OCI-LY7 (cell line): ENCODE results near the gene NGEF. TPM values are rescaled to one million over a fixed set of nuclear protein-coding genes. Genes with fewer than 3 reads are reported as not detected.

Experiments used
- BruUV-seq: library from RNA; stranded (reverse); fragments of 400-500 nt; replicated peaks from 2 replicates; lab custom pipeline; 2021; lab: Mats Ljungman, UMichigan
- CTCF ChIA-PET: fragments of 300-600 bp; sonication (Branson Sonifier 250); formaldehyde crosslinking; loops from one replicate; lab custom pipeline; 2022; ENCODE audit warnings: antibody characterized with exemption; ENCODE audit not compliant: unreplicated experiment; lab: Charles Lee
- POLR2A ChIA-PET: fragments of 300-600 bp; sonication (Branson Sonifier 250); formaldehyde crosslinking; loops from one replicate; lab custom pipeline; 2022; ENCODE audit warnings: antibody characterized with exemption; lab: Charles Lee
- DNase-seq: peaks from one replicate; pipeline ENCODE4 v3.0.0-alpha.2; 2015; ENCODE audit warnings: low spot score
- H2AFZ ChIP-seq: fragments of 200-600 bp; sonication (generic), shearing (Covaris generic); 2 replicates; pipeline ENCODE4 v1.6.1; 2014; ENCODE audit warnings: mild to moderate bottlenecking, antibody characterized with exemption, low read length, moderate library complexity
- H3K27ac ChIP-seq: fragments of 200-600 bp; sonication (generic); 2 replicates; pipeline ENCODE4 v1.5.1; 2014; ENCODE audit warnings: mixed run types, low read depth, mild to moderate bottlenecking, moderate library complexity, low read length, inconsistent platforms; ENCODE audit not compliant: poor library complexity, severe bottlenecking
- H3K36me3 ChIP-seq: fragments of 200-600 bp; sonication (generic); 2 replicates; pipeline ENCODE4 v1.6.1; 2014; ENCODE audit warnings: mild to moderate bottlenecking, antibody characterized with exemption, low read length, moderate library complexity, mixed read lengths; ENCODE audit not compliant: insufficient read depth
- H3K4me1 ChIP-seq: fragments of 200-600 bp; sonication (generic); 2 replicates; pipeline ENCODE4 v1.5.1; 2014; ENCODE audit warnings: mild to moderate bottlenecking, low read length; ENCODE audit not compliant: insufficient read depth, poor library complexity, severe bottlenecking
- H3K4me2 ChIP-seq: fragments of 200-600 bp; sonication (generic); 2 replicates; pipeline ENCODE4 v1.6.1; 2014; ENCODE audit warnings: mild to moderate bottlenecking, low read length
- H3K4me3 ChIP-seq: fragments of 200-600 bp; sonication (generic); 2 replicates; pipeline ENCODE4 v1.5.1; 2014; ENCODE audit warnings: mild to moderate bottlenecking, low read depth, low read length; ENCODE audit not compliant: poor library complexity, severe bottlenecking
- H3K79me2 ChIP-seq: fragments of 200-600 bp; sonication (generic); 2 replicates; pipeline ENCODE4 v1.6.1; 2016; ENCODE audit warnings: low read depth, mild to moderate bottlenecking, low read length, moderate library complexity, mixed read lengths; ENCODE audit not compliant: insufficient read depth
- H3K9me2 ChIP-seq: fragments of 200-600 bp; sonication (generic); 2 replicates; pipeline ENCODE4 v1.6.1; 2016; ENCODE audit warnings: mild to moderate bottlenecking, low read length, mixed read lengths; ENCODE audit not compliant: insufficient read depth
- H3K9me3 ChIP-seq: fragments of 200-600 bp; sonication (generic); 2 replicates; pipeline ENCODE4 v1.6.1; 2014; ENCODE audit warnings: mild to moderate bottlenecking, mixed run types, low read length, mixed read lengths
- H4K20me1 ChIP-seq: fragments of 200-600 bp; sonication (generic); 2 replicates; pipeline ENCODE4 v1.6.1; 2014; ENCODE audit warnings: mild to moderate bottlenecking, antibody characterized with exemption, low read length, moderate library complexity, mixed read lengths; ENCODE audit not compliant: insufficient read depth
- CTCF ChIP-seq: fragments of 200-600 bp; sonication (generic); conservative IDR thresholded peaks from 2 replicates; pipeline ENCODE4 v1.5.1; 2014; ENCODE audit warnings: mild to moderate bottlenecking, antibody characterized with exemption, low read length, moderate library complexity, mixed read lengths
- EZH2phosphoT487 ChIP-seq: fragments of 200-600 bp; sonication (generic); IDR thresholded peaks from 2 replicates; pipeline ENCODE4 v1.6.1; 2018; ENCODE audit warnings: low read depth, borderline replicate concordance, mild to moderate bottlenecking, mixed run types, antibody characterized with exemption, low read length, moderate library complexity, mixed read lengths
- intact Hi-C: fragments of 100-400 bp; cut with micrococcal nuclease; formaldehyde crosslinking; loops from one replicate; pipeline ENCODE4 v1.10.0; 2022; ENCODE audit not compliant: unreplicated experiment
- total RNA-seq, 2 experiments: library from RNA; depleted of rRNA in 1 of 2; stranded (reverse); fragments of >200 nt in 1 of 2; shearing (Covaris generic) in 1 of 2; gene quantifications; 2 replicates each; pipeline ENCODE4 v1.2.3, GENCODE V29; 2014 to 2022

Gene NGEF
- total RNA-seq, 2 experiments from 2014 or later, result 0.82 TPM; not detected in 1

- Histone ChIP-seq H3K27ac (peak overlapping the region; percentile 85), H3K4me3 (no peak overlapping the region), H3K36me3 (peaks cover 76% of the 10 kb centered on the region), H3K9me2 (no peaks in the 10 kb centered on the region), H3K79me2 (peaks cover 3% of the 10 kb centered on the region; the same call in 1 of the 2 replicates), H3K4me2 (peak overlapping the region; percentile 74), H3K4me1 (peaks cover 39% of the 10 kb centered on the region), H4K20me1 (no peaks in the 10 kb centered on the region), H2AFZ (peak overlapping the region; percentile 2; the same call in 1 of the 2 replicates), H3K9me3 (no peaks in the 10 kb centered on the region)
- intact Hi-C loops, result loop anchor here (2.0 kb wide), 1 partner anchor 29 kb away; no protein-coding TSS in a partner anchor
- ChIA-PET CTCF (no interaction called here), POLR2A (interaction anchor here (0.6 to 1.2 kb wide), 2 partner anchors 17 to 139 kb away, joined by 3 read pairs; no protein-coding TSS in a partner anchor)
- TF ChIP-seq EZH2phosphoT487, result no peak
- no peak for TF ChIP-seq CTCF
- DNase-seq, result no peak
- no TSS peak for BruUV-seq
Observed at GRCh38 chr2:232839411-232840079, 173.5 kb downstream of the NGEF start.

- intact Hi-C loops, result loop anchor here (2.0 kb wide), 1 partner anchor 28 kb away; no protein-coding TSS in a partner anchor
- peaks cover 79% of the 10 kb centered on the region for H3K36me3 ChIP-seq
- H3K4me3 ChIP-seq, result peak overlapping the region; percentile 32
- TF ChIP-seq EZH2phosphoT487 (no peak), CTCF (no peak)
- H3K4me2 ChIP-seq, result peak overlapping the region; percentile 74
- peak overlapping the region; percentile 85 for H3K27ac ChIP-seq
- ChIA-PET CTCF (no interaction called here), POLR2A (no interaction called here)
- no peaks in the 10 kb centered on the region for H3K9me2 ChIP-seq
- peak; percentile 90 for DNase-seq
- peak overlapping the region; percentile 39; the same call in 1 of the 2 replicates for H2AFZ ChIP-seq
- H4K20me1 ChIP-seq, result no peaks in the 10 kb centered on the region
- no TSS peak for BruUV-seq
- H3K9me3 ChIP-seq, result no peaks in the 10 kb centered on the region
- H3K4me1 ChIP-seq, result peaks cover 39% of the 10 kb centered on the region
- peaks cover 3% of the 10 kb centered on the region; the same call in 1 of the 2 replicates for H3K79me2 ChIP-seq
Observed at GRCh38 chr2:232838406-232838874, 174.6 kb downstream of the NGEF start.

GRCh38 chr2:232836934-232837333 is 176.1 kb downstream of the NGEF start:
- intact Hi-C loops, result no loop called here
- no TSS peak for BruUV-seq
- Histone ChIP-seq H4K20me1 (no peaks in the 10 kb centered on the region), H3K4me2 (no peak overlapping the region), H3K9me2 (no peaks in the 10 kb centered on the region), H3K27ac (peak overlapping the region; percentile 2), H3K79me2 (peaks cover 3% of the 10 kb centered on the region; the same call in 1 of the 2 replicates), H3K36me3 (peaks cover 75% of the 10 kb centered on the region), H2AFZ (no peak overlapping the region), H3K4me1 (peaks cover 39% of the 10 kb centered on the region), H3K4me3 (no peak overlapping the region), H3K9me3 (no peaks in the 10 kb centered on the region)
- TF ChIP-seq EZH2phosphoT487, result no peak
- DNase-seq, result no peak
- POLR2A ChIA-PET, result interaction anchor here (0.6 to 1.0 kb wide), 2 partner anchors 10 to 33 kb away, joined by 3 to 5 read pairs; no protein-coding TSS in a partner anchor
- CTCF ChIA-PET, result no interaction called here
